GM19099 (cell line): ENCODE data around the gene DCLK2.

Experiments
- POLR2A ChIP-seq: IDR thresholded peaks from 3 replicates; pipeline ENCODE4 v1.6.1; 2011; ENCODE audit warnings: low read depth; ENCODE audit not compliant: insufficient read length; ENCODE audit errors: extremely low read depth

DCLK2 gene

GRCh38 chr4:150250293-150250997 is 172.2 kb downstream of the DCLK2 start:
- no peak for TF ChIP-seq POLR2A

- no peak for TF ChIP-seq POLR2A
These were observed 172.9 kb downstream of the DCLK2 start for GRCh38 chr4:150250998-150251651.

DNA sequence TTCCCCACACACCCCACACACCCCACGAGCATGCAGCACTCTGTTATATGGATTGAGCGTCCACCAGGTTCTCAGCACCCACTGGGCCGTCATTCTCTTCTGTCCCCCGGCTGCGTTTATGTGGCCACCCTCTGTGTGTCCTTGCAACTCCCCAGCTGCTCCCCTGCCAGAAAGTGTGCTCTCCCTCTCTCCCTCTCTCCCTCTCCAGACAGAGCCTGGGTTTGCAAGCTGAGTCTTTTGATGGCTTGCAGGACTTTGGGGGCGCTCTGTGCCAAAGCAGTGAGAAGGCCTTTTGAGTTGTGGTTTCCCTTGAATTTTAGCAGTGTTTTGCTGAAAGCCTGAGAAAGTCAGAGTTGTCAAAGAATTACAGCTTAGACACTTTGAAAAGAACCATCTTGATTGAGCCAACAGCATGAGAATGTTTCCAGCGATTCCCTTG is 173.5 kb downstream of the DCLK2 start:
- TF ChIP-seq POLR2A: no peak

- TF ChIP-seq POLR2A: no peak
These were observed 174.1 kb downstream of the DCLK2 start for GRCh38 chr4:150252306-150252705.

- TF ChIP-seq POLR2A: no peak
These were observed 174.5 kb downstream of the DCLK2 start for GRCh38 chr4:150252741-150253140.

GRCh38 chr4:150253416-150253815 is 175.2 kb downstream of the DCLK2 start:
- TF ChIP-seq POLR2A: no peak

DNA sequence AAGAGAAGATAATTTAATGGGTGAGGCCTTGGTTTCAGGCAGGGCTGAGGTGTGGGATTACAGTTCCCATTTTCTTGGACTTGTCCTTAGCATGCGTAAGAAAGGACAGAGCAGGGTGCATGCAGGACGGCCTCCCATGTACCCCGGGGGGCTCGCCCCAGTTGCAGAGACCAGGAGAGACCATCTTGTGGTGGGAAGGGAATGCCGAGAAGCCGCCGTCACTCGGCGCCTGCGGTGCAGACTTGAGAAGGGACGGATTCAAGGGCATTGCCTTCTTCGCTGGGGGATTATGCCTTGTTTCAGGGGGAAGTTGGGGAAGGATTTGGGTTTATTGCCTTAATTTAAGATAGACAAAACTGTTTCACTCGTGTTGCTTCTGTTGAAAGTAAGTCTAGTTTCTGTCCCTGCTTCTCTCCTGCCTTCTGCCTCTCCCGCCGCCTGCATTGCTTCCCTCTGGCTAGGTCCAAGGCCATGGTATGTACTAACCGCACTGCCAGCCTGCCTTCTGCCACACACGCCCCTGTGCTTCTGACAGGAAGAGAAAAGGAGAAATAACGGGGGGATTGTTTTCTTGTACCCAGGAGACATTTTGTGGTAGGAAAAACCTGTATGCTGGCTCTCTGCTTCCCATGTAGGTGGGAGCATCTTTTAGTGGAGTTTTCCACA is 175.9 kb downstream of the DCLK2 start:
- no peak for TF ChIP-seq POLR2A

DNA sequence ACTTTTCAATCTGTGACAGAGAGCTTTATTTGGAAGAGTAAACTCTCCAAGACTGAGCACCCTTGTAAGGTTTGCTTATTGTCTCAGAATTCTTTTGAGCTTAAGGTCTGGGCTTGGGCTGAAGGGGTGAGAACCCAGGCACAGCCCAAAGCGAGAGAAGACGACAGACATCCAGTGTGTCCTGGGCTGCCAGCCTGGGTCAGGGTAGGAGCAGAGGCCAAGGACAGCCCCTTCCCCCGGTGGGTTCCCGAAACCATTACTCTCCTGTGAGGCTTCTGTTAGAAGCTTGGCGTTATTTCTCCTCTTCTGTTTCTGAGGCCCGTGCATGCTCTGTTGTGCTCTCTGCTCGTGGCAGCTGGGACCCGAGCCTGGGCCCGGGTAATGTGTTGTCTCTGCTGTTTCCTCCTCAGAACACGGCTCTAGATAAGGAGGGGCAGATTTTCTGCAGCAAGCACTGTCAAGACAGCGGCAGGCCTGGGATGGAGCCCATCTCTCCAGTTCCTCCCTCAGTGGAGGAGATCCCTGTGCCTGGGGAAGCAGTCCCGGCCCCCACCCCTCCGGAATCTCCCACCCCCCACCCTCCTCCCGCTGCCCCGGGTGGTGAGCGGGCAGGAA is 177.5 kb downstream of the DCLK2 start:
- TF ChIP-seq POLR2A: no peak

DNA sequence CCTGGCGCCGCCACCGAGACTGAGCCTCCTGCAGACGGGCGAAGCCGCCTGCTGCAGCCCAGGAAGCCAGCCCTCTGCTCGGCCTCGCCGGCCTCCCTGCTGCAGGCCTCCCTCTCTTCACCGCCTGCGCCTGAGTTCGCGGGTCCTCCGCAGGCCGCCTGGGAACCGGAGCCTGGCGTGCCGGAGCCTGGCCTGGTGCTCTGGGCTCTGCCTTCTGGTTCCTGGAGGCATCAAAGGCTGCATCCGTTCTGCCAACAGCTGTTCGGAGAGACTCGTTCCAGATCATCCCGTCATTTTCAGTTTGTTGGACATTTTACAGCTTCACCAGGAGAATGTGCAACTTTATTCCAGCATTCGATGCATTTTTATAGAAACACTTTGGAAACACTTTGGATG is 178.0 kb downstream of the DCLK2 start:
- no peak for TF ChIP-seq POLR2A

DNA sequence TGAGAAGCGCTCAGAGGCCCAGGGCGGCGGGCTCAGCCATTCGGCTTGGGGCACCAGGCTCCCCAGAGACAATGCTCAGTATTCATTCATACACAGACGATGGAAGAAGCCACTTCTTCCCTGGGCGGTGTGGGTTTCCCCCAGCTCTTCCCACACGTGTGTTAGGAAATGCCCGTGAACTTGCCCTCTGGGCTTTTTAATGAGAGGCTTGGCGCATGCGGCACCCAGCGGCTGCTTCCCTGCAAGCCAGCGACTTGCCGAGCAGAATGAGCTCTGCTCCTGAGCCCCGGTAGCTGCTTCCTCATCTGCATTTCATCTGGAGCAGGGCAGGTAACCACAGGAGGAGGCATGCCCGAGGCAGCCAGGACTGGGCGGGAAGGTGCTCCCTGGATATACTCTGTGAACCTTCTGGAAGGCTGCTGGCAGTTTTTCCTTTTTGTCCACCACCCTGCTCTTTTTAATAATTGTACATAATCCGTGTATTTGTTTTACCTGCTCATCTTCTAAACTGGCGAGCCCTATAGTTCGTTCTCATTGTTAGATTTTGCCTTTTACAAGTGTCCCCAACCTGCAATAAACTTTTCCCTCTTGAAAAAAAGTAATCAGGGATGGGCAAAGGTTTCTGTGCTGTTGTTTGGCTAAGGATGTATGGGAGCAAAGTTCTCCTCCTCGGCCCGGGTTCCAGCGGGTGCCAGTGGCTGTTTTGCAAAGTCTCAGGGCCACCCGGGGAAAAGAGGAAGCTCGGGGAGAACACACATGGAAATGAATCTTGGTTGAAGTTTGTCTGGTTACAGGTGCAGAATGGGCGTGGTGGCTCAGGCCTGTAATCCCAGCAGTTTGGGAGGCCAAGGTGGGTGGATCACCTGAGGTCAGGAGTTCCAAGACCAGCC is 178.8 kb downstream of the DCLK2 start:
- no peak for TF ChIP-seq POLR2A

DNA sequence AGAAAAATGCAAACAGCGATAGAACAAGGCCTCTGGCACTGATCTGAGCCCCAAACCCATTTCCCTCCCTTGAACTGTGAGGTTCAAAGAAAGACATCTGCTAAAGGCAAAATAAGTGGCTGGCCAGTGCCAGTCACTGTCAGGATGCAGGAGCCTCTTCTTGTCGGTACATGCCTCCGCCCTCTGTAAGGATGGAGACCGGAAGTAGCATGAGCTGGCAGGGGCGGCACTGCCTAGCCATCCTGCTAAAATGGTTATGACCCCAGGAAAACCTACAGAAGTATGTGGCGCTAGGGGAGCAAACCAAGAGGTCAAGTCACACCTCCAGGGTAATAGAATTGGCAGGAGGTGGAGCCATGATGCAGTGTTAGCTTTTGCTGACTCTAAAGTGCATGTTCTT is 180.3 kb downstream of the DCLK2 start:
- TF ChIP-seq POLR2A: no peak

GRCh38 chr4:150259861-150260567 is 181.8 kb downstream of the DCLK2 start:
- TF ChIP-seq POLR2A: no peak

- no peak for TF ChIP-seq POLR2A
These were observed 183.3 kb downstream of the DCLK2 start for GRCh38 chr4:150261571-150261970.

- TF ChIP-seq POLR2A: no peak
These were observed 184.4 kb downstream of the DCLK2 start for GRCh38 chr4:150262611-150263010.
